ENCODE measurements around the gene PTPRD.

PTPRD gene

GRCh38 chr9:10048994-10049393 lies 563.8 kb downstream of the PTPRD start:
- no peak overlapping the region for H3K9ac ChIP-seq (ENCODE audit: insufficient read length, low read depth)
- H3K36me3 ChIP-seq (ENCODE audit: insufficient read depth, insufficient read length, low read length): no peaks in the 10 kb centered on the region
- H3K27me3 ChIP-seq (ENCODE audit: insufficient read depth, insufficient read length): no peaks in the 10 kb centered on the region
- no peak for TF ChIP-seq SUZ12 (IDR thresholded peaks at IDR 0.05; ENCODE audit: extremely low read depth, insufficient read depth, insufficient read length)
- H3K4me1 ChIP-seq (ENCODE audit: insufficient read depth, insufficient read length): no peaks in the 10 kb centered on the region
- DNase-seq (ENCODE audit: low read depth, low spot score): no peak
- no peaks in the 10 kb centered on the region for H3K9me3 ChIP-seq (ENCODE audit: insufficient read depth, low read length)
- no peak overlapping the region for H3K4me3 ChIP-seq (ENCODE audit: insufficient read length, low read depth)

- Histone ChIP-seq H3K4me3 (ENCODE audit: insufficient read length, low read depth) (no peak overlapping the region), H3K36me3 (ENCODE audit: insufficient read depth, insufficient read length, low read length) (no peaks in the 10 kb centered on the region), H3K9me3 (ENCODE audit: insufficient read depth, low read length) (no peaks in the 10 kb centered on the region), H3K9ac (ENCODE audit: insufficient read length, low read depth) (no peak overlapping the region), H3K4me1 (ENCODE audit: insufficient read depth, insufficient read length) (no peaks in the 10 kb centered on the region), H3K27me3 (ENCODE audit: insufficient read depth, insufficient read length) (no peaks in the 10 kb centered on the region)
- TF ChIP-seq YY1 (IDR thresholded peaks at IDR 0.05; ENCODE audit: insufficient read depth, insufficient read length) (no peak), ZNF274 (IDR thresholded peaks at IDR 0.05; ENCODE audit: low read depth, low read length) (no peak), SUZ12 (IDR thresholded peaks at IDR 0.05; ENCODE audit: extremely low read depth, insufficient read depth, insufficient read length) (no peak)
- no peak for DNase-seq (ENCODE audit: low read depth, low spot score)
Measured at GRCh38 chr9:10045598-10045997, 567.2 kb downstream of the PTPRD start.

GRCh38 chr9:10041726-10042229 lies 571.0 kb downstream of the PTPRD start:
- DNase-seq (ENCODE audit: low read depth, low spot score): no peak
- no peaks in the 10 kb centered on the region for H3K36me3 ChIP-seq (ENCODE audit: insufficient read depth, insufficient read length, low read length)
- no peaks in the 10 kb centered on the region for H3K4me1 ChIP-seq (ENCODE audit: insufficient read depth, insufficient read length)
- H3K9me3 ChIP-seq (ENCODE audit: insufficient read depth, low read length): no peaks in the 10 kb centered on the region
- no peak for TF ChIP-seq SUZ12 (IDR thresholded peaks at IDR 0.05; ENCODE audit: extremely low read depth, insufficient read depth, insufficient read length)
- TF ChIP-seq YY1 (IDR thresholded peaks at IDR 0.05; ENCODE audit: insufficient read depth, insufficient read length): no peak
- TF ChIP-seq ZNF274 (IDR thresholded peaks at IDR 0.05; ENCODE audit: low read depth, low read length): no peak
- H3K4me3 ChIP-seq (ENCODE audit: insufficient read length, low read depth): no peak overlapping the region
- H3K9ac ChIP-seq (ENCODE audit: insufficient read length, low read depth): no peak overlapping the region
- H3K27me3 ChIP-seq (ENCODE audit: insufficient read depth, insufficient read length): no peaks in the 10 kb centered on the region

- H3K9ac ChIP-seq (ENCODE audit: insufficient read length, low read depth): no peak overlapping the region
- H3K27me3 ChIP-seq (ENCODE audit: insufficient read depth, insufficient read length): no peaks in the 10 kb centered on the region
- H3K4me1 ChIP-seq (ENCODE audit: insufficient read depth, insufficient read length): no peaks in the 10 kb centered on the region
- H3K4me3 ChIP-seq (ENCODE audit: insufficient read length, low read depth): no peak overlapping the region
- H3K9me3 ChIP-seq (ENCODE audit: insufficient read depth, low read length): no peaks in the 10 kb centered on the region
- no peak for DNase-seq (ENCODE audit: low read depth, low spot score)
- no peaks in the 10 kb centered on the region for H3K36me3 ChIP-seq (ENCODE audit: insufficient read depth, insufficient read length, low read length)
- TF ChIP-seq ZNF274 (IDR thresholded peaks at IDR 0.05; ENCODE audit: low read depth, low read length) (no peak), SUZ12 (IDR thresholded peaks at IDR 0.05; ENCODE audit: extremely low read depth, insufficient read depth, insufficient read length) (no peak), YY1 (IDR thresholded peaks at IDR 0.05; ENCODE audit: insufficient read depth, insufficient read length) (no peak)
Measured at GRCh38 chr9:10036095-10036494, 576.7 kb downstream of the PTPRD start.

- DNase-seq (ENCODE audit: low read depth, low spot score): no peak
- no peak overlapping the region for H3K4me3 ChIP-seq (ENCODE audit: insufficient read length, low read depth)
- TF ChIP-seq YY1 (IDR thresholded peaks at IDR 0.05; ENCODE audit: insufficient read depth, insufficient read length): no peak
- no peak for TF ChIP-seq ZNF274 (IDR thresholded peaks at IDR 0.05; ENCODE audit: low read depth, low read length)
- TF ChIP-seq SUZ12 (IDR thresholded peaks at IDR 0.05; ENCODE audit: extremely low read depth, insufficient read depth, insufficient read length): no peak
- no peak overlapping the region for H3K9ac ChIP-seq (ENCODE audit: insufficient read length, low read depth)
- no peaks in the 10 kb centered on the region for H3K36me3 ChIP-seq (ENCODE audit: insufficient read depth, insufficient read length, low read length)
- H3K4me1 ChIP-seq (ENCODE audit: insufficient read depth, insufficient read length): no peaks in the 10 kb centered on the region
- peaks cover 15% of the 10 kb centered on the region; the same call in 1 of the 2 replicates for H3K9me3 ChIP-seq (ENCODE audit: insufficient read depth, low read length)
- no peaks in the 10 kb centered on the region for H3K27me3 ChIP-seq (ENCODE audit: insufficient read depth, insufficient read length)
Measured at GRCh38 chr9:10032166-10032565, 580.6 kb downstream of the PTPRD start.

- Histone ChIP-seq H3K4me1 (ENCODE audit: insufficient read depth, insufficient read length) (no peaks in the 10 kb centered on the region), H3K4me3 (ENCODE audit: insufficient read length, low read depth) (no peak overlapping the region), H3K9me3 (ENCODE audit: insufficient read depth, low read length) (peaks cover 15% of the 10 kb centered on the region; the same call in 1 of the 2 replicates), H3K27me3 (ENCODE audit: insufficient read depth, insufficient read length) (no peaks in the 10 kb centered on the region), H3K9ac (ENCODE audit: insufficient read length, low read depth) (no peak overlapping the region), H3K36me3 (ENCODE audit: insufficient read depth, insufficient read length, low read length) (no peaks in the 10 kb centered on the region)
- TF ChIP-seq YY1 (IDR thresholded peaks at IDR 0.05; ENCODE audit: insufficient read depth, insufficient read length) (no peak), ZNF274 (IDR thresholded peaks at IDR 0.05; ENCODE audit: low read depth, low read length) (no peak), SUZ12 (IDR thresholded peaks at IDR 0.05; ENCODE audit: extremely low read depth, insufficient read depth, insufficient read length) (no peak)
- no peak for DNase-seq (ENCODE audit: low read depth, low spot score)
Measured at GRCh38 chr9:10026443-10026984, 586.3 kb downstream of the PTPRD start.

- Histone ChIP-seq H3K27me3 (ENCODE audit: insufficient read depth, insufficient read length) (no peaks in the 10 kb centered on the region), H3K4me1 (ENCODE audit: insufficient read depth, insufficient read length) (no peaks in the 10 kb centered on the region), H3K9ac (ENCODE audit: insufficient read length, low read depth) (no peak overlapping the region), H3K4me3 (ENCODE audit: insufficient read length, low read depth) (no peak overlapping the region), H3K36me3 (ENCODE audit: insufficient read depth, insufficient read length, low read length) (no peaks in the 10 kb centered on the region), H3K9me3 (ENCODE audit: insufficient read depth, low read length) (no peaks in the 10 kb centered on the region)
- DNase-seq (ENCODE audit: low read depth, low spot score): no peak
- no peak for TF ChIP-seq SUZ12 (IDR thresholded peaks at IDR 0.05; ENCODE audit: extremely low read depth, insufficient read depth, insufficient read length)
- no peak for TF ChIP-seq YY1 (IDR thresholded peaks at IDR 0.05; ENCODE audit: insufficient read depth, insufficient read length)
Measured at GRCh38 chr9:10015755-10016154, 597.0 kb downstream of the PTPRD start.
